Neural progenitor cell (in vitro differentiated cells): ENCODE results near the gene POLR3B. TPM values are rescaled to one million over a fixed set of nuclear protein-coding genes. Genes with fewer than 3 reads are reported as not detected.

Experiments used
- DNase-seq: peaks from one replicate; pipeline ENCODE4 v3.0.0-alpha.2; 2016; ENCODE audit warnings: low spot score
- H2AFZ ChIP-seq: fragments of 200-600 bp; sonication (generic); replicated peaks from 2 replicates; pipeline ENCODE4 v1.6.1; 2016; ENCODE audit warnings: antibody characterized with exemption
- H3F3A ChIP-seq: fragments of 200-600 bp; sonication (generic); 2 replicates; pipeline ENCODE4 v1.6.1; 2016; ENCODE audit warnings: antibody characterized with exemption, low read depth
- H3K27ac ChIP-seq: fragments of 200-600 bp; sonication (generic); 2 replicates; pipeline ENCODE4 v1.5.1; 2016; ENCODE audit warnings: mild to moderate bottlenecking
- H3K27me3 ChIP-seq: fragments of 200-600 bp; sonication (generic); 2 replicates; pipeline ENCODE4 v1.6.1; 2016; ENCODE audit warnings: mild to moderate bottlenecking, moderate library complexity
- H3K36me3 ChIP-seq: fragments of 200-600 bp; sonication (generic); 2 replicates; pipeline ENCODE4 v1.5.1; 2016
- H3K4me1 ChIP-seq: fragments of 200-600 bp; sonication (generic); 2 replicates; pipeline ENCODE4 v1.6.1; 2016; ENCODE audit warnings: mixed run types
- H3K4me2 ChIP-seq: fragments of 200-600 bp; sonication (generic); 2 replicates; pipeline ENCODE4 v1.6.1; 2016
- H3K4me3 ChIP-seq: fragments of 200-600 bp; sonication (generic); 2 replicates; pipeline ENCODE4 v1.5.1; 2016
- H3K79me2 ChIP-seq: fragments of 200-600 bp; sonication (generic); 2 replicates; pipeline ENCODE4 v1.6.1; 2016; ENCODE audit warnings: low read depth
- H3K9ac ChIP-seq: fragments of 200-600 bp; sonication (generic); 2 replicates; pipeline ENCODE4 v1.6.1; 2016
- H3K9me3 ChIP-seq: fragments of 200-600 bp; sonication (generic); 2 replicates; pipeline ENCODE4 v1.5.1; 2016; ENCODE audit warnings: low read depth
- H4K20me1 ChIP-seq: fragments of 200-600 bp; sonication (generic); 2 replicates; pipeline ENCODE4 v1.6.1; 2016; ENCODE audit warnings: low read depth
- H3K27ac Mint-ChIP-seq: 3 replicates; pipeline ENCODE4 v1.8.0; 2021; ENCODE audit warnings: mixed read lengths
- H3K27me3 Mint-ChIP-seq: 2 replicates; pipeline ENCODE4 v1.8.0; 2022; ENCODE audit warnings: low read depth, mild to moderate bottlenecking, inconsistent platforms, moderate library complexity, mixed read lengths; ENCODE audit not compliant: insufficient read depth
- H3K36me3 Mint-ChIP-seq: 3 replicates; pipeline ENCODE4 v1.8.0; 2021; ENCODE audit warnings: mixed read lengths
- H3K4me1 Mint-ChIP-seq: 3 replicates; pipeline ENCODE4 v1.8.0; 2021; ENCODE audit warnings: mixed read lengths
- H3K4me3 Mint-ChIP-seq: 3 replicates; pipeline ENCODE4 v1.8.0; 2021; ENCODE audit warnings: mild to moderate bottlenecking, moderate library complexity, mixed read lengths
- H3K9me3 Mint-ChIP-seq: 3 replicates; pipeline ENCODE4 v1.8.0; 2020; ENCODE audit warnings: mixed read lengths
- CTCF ChIP-seq: fragments of 200-600 bp; sonication (generic); IDR thresholded peaks from 2 replicates; pipeline ENCODE4 v1.5.1; 2017; ENCODE audit warnings: antibody characterized with exemption, mild to moderate bottlenecking
- EZH2 ChIP-seq: fragments of 200-600 bp; sonication (generic); IDR thresholded peaks from 2 replicates; pipeline ENCODE4 v1.6.1; 2017; ENCODE audit warnings: antibody characterized with exemption, mild to moderate bottlenecking, moderate library complexity
- EZH2phosphoT487 ChIP-seq: fragments of 200-600 bp; sonication (generic); IDR thresholded peaks from 2 replicates; pipeline ENCODE4 v1.6.1; 2017; ENCODE audit warnings: antibody characterized with exemption
- total RNA-seq: library from RNA; depleted of rRNA; stranded (reverse); fragments of >200 nt; gene quantifications from 2 replicates; pipeline ENCODE4 v1.2.3, GENCODE V29; 2015; ENCODE audit warnings: low replicate concordance

POLR3B gene
- total RNA-seq, 1 donor from 2014 or later = 8.8 TPM

- Histone ChIP-seq H3K4me2 (no peak overlapping the region), H3K27ac (no peak overlapping the region), H2AFZ (no peak overlapping the region), H3K4me1 (peaks cover 13% of the 10 kb centered on the region), H3K9me3 (no peaks in the 10 kb centered on the region), H3K27me3 (no peaks in the 10 kb centered on the region), H4K20me1 (no peaks in the 10 kb centered on the region), H3K79me2 (no peaks in the 10 kb centered on the region), H3F3A (no peaks in the 10 kb centered on the region), H3K36me3 (no peaks in the 10 kb centered on the region), H3K4me3 (no peak overlapping the region), H3K9ac (no peak overlapping the region)
- H3K4me3 Mint-ChIP-seq = no peak overlapping the region
- no peaks in the 10 kb centered on the region for H3K9me3 Mint-ChIP-seq
- peaks cover 2% of the 10 kb centered on the region for H3K27me3 Mint-ChIP-seq
- peaks cover 27% of the 10 kb centered on the region for H3K36me3 Mint-ChIP-seq
- DNase-seq = no peak
- peaks cover 18% of the 10 kb centered on the region for H3K4me1 Mint-ChIP-seq
- no peak overlapping the region for H3K27ac Mint-ChIP-seq
- no peak for TF ChIP-seq EZH2phosphoT487
These were observed 149.1 kb downstream of the POLR3B start for GRCh38 chr12:106506691-106507090.

- Mint-ChIP-seq H3K4me3 (no peak overlapping the region), H3K27ac (no peak overlapping the region), H3K27me3 (no peaks in the 10 kb centered on the region), H3K4me1 (peaks cover 24% of the 10 kb centered on the region), H3K36me3 (peaks cover 25% of the 10 kb centered on the region), H3K9me3 (no peaks in the 10 kb centered on the region)
- no peaks in the 10 kb centered on the region for H3K27me3 ChIP-seq
- H2AFZ ChIP-seq = no peak overlapping the region
- H3K4me2 ChIP-seq = no peak overlapping the region
- H3K9ac ChIP-seq = no peak overlapping the region
- no peaks in the 10 kb centered on the region for H4K20me1 ChIP-seq
- H3K9me3 ChIP-seq = no peaks in the 10 kb centered on the region
- peaks cover 13% of the 10 kb centered on the region for H3K4me1 ChIP-seq
- no peak overlapping the region for H3K4me3 ChIP-seq
- no peak for DNase-seq
- no peaks in the 10 kb centered on the region for H3F3A ChIP-seq
- TF ChIP-seq EZH2phosphoT487 = no peak
- TF ChIP-seq EZH2 = no peak
- TF ChIP-seq CTCF = no peak
- no peaks in the 10 kb centered on the region for H3K36me3 ChIP-seq
- no peak overlapping the region for H3K27ac ChIP-seq
- no peaks in the 10 kb centered on the region for H3K79me2 ChIP-seq
These were observed 151.4 kb downstream of the POLR3B start for GRCh38 chr12:106508966-106509365.

GRCh38 chr12:106511365-106511764 is 153.8 kb downstream of the POLR3B start:
- Histone ChIP-seq H3F3A (no peaks in the 10 kb centered on the region), H3K9ac (no peak overlapping the region), H3K9me3 (no peaks in the 10 kb centered on the region), H4K20me1 (no peaks in the 10 kb centered on the region), H3K27me3 (no peaks in the 10 kb centered on the region), H3K79me2 (no peaks in the 10 kb centered on the region), H3K4me2 (no peak overlapping the region), H3K4me1 (peaks cover 8% of the 10 kb centered on the region), H3K36me3 (no peaks in the 10 kb centered on the region), H3K4me3 (no peak overlapping the region), H2AFZ (no peak overlapping the region), H3K27ac (no peak overlapping the region)
- Mint-ChIP-seq H3K27me3 (no peaks in the 10 kb centered on the region), H3K9me3 (no peaks in the 10 kb centered on the region), H3K4me3 (no peak overlapping the region), H3K4me1 (peaks cover 12% of the 10 kb centered on the region), H3K27ac (no peak overlapping the region), H3K36me3 (peaks cover 17% of the 10 kb centered on the region)
- no peak for DNase-seq
- TF ChIP-seq CTCF (no peak), EZH2phosphoT487 (no peak), EZH2 (no peak)

- Histone ChIP-seq H3K27me3 (no peaks in the 10 kb centered on the region), H3F3A (no peaks in the 10 kb centered on the region), H3K9me3 (no peaks in the 10 kb centered on the region), H3K4me3 (no peak overlapping the region), H3K4me1 (no peaks in the 10 kb centered on the region), H3K4me2 (no peak overlapping the region), H4K20me1 (no peaks in the 10 kb centered on the region), H3K79me2 (no peaks in the 10 kb centered on the region), H3K27ac (no peak overlapping the region), H3K36me3 (no peaks in the 10 kb centered on the region), H3K9ac (no peak overlapping the region), H2AFZ (no peak overlapping the region)
- peaks cover 22% of the 10 kb centered on the region for H3K4me1 Mint-ChIP-seq
- peaks cover 6% of the 10 kb centered on the region for H3K27me3 Mint-ChIP-seq
- DNase-seq = no peak
- H3K9me3 Mint-ChIP-seq = no peaks in the 10 kb centered on the region
- no peak overlapping the region for H3K4me3 Mint-ChIP-seq
- H3K36me3 Mint-ChIP-seq = no peaks in the 10 kb centered on the region
- H3K27ac Mint-ChIP-seq = peak overlapping the region; percentile 6
- TF ChIP-seq EZH2 = no peak
- TF ChIP-seq CTCF = no peak
- TF ChIP-seq EZH2phosphoT487 = no peak
These were observed 159.8 kb downstream of the POLR3B start for GRCh38 chr12:106517314-106517713.
